Neural cell (in vitro differentiated cells): ENCODE data around the gene USP10.

Source experiments
- CTCF ChIP-seq: fragments of 450-650 bp; IDR thresholded peaks from 2 replicates; pipeline ENCODE4 v1.5.1; 2014; ENCODE audit warnings: antibody characterized with exemption, mild to moderate bottlenecking, moderate library complexity; ENCODE audit not compliant: poor library complexity, severe bottlenecking
- EZH2 ChIP-seq: fragments of 200-600, 300-800 bp; shearing (Covaris generic), sonication (generic); IDR thresholded peaks from 2 replicates; pipeline ENCODE4 v1.6.1; 2014; ENCODE audit warnings: antibody characterized with exemption, low read length, borderline replicate concordance, mild to moderate bottlenecking; ENCODE audit not compliant: insufficient read depth, poor library complexity, severe bottlenecking
- POLR2AphosphoS5 ChIP-seq: IDR thresholded peaks from 2 replicates; pipeline ENCODE4 v1.6.1; 2012
- TAF1 ChIP-seq: IDR thresholded peaks from 2 replicates; pipeline ENCODE4 v1.6.1; 2012; ENCODE audit warnings: low read depth

GRCh38 chr16:84704253-84704652, 4.5 kb downstream of the USP10 start:
- no peak for TF ChIP-seq TAF1
- TF ChIP-seq CTCF: no peak
- TF ChIP-seq EZH2: no peak
- TF ChIP-seq POLR2AphosphoS5: no peak
